Measurements from ENCODE around the gene TRIM27. TPM values are rescaled to one million over a fixed set of nuclear protein-coding genes. Genes with fewer than 3 reads are reported as not detected.

The TRIM27 gene
- total RNA-seq, 3 donors from 2014 or later, result 54.7 to 64.4 (median 58.4) TPM

DNA sequence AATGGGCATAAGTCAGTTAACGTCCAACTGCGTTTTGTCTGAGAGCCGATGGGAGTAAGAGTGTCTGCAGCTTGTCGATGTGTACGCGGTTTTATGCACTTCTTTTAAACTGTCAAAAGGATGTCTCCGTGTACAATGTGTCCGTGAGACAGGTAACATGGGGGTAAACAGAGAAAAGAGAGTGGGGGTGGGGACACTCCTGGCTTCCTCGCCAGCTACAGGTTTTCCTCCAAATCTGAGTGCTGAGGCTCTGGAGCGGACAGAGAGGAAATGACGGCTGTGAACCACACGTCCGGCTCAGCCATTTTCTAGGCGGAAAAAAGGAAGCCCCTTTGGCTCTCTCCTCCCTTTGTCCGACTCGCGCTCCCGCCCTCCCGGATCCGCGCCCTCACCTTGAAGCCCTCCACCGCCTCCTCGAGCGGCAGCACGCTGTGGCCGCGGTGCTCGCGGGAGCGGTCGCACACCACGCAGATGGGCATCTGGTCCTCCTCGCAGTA lies 916 bp downstream of the TRIM27 start:
- Mint-ChIP-seq H3K9me3 (no peaks in the 10 kb centered on the region), H3K36me3 (ENCODE audit: insufficient read depth) (peaks cover 35% of the 10 kb centered on the region), H3K4me3 (peak overlapping the region; percentile 88), H3K4me1 (ENCODE audit: low read depth) (peaks cover 47% of the 10 kb centered on the region), H3K27me3 (ENCODE audit: low read depth) (no peaks in the 10 kb centered on the region)
- DNase-seq (no peak), ATAC-seq (peak; percentile 26 to 27)

DNA sequence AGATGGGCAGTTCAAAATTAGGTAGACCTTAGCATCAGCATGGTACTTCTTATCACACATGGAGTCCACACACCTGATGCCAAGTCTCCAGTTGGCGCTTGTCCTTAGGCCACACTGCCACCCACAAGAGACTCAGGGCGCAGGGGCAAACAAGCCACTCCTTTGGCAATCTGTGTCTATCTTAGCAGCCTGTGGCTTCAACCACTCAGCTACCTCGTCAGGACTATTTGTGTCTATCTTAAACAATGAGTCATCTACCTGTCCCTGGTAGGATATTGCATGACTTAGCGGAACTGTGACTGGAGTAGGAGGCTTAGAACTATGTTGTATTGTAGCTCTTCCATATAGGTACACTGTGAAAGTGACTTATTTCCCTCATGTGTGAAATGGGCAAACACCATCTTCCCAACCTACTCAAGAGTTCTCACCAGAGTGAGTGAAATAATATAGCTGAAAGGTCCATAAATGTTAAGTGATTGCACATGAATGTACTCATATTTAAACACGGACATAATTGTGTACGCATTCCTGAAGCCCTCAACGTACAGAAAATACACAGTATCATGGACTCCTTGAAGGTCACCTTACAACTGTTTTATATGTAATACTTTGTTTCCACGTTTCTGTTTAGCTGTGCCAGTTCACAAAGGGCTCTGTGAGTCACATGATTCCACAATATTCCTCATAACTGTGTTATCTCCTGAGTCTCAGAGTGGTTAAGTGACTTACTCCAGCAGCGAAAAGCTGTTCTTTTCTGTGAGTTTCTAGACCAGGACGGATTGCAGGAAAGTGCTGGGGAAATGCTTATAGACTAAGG lies 1.6 kb downstream of the TRIM27 start:
- H3K4me3 Mint-ChIP-seq, result peak overlapping the region; percentile 88
- H3K36me3 Mint-ChIP-seq (ENCODE audit: insufficient read depth), result peaks cover 36% of the 10 kb centered on the region
- H3K9me3 Mint-ChIP-seq, result no peaks in the 10 kb centered on the region
- peak; percentile 20 to 37 for ATAC-seq
- peaks cover 47% of the 10 kb centered on the region for H3K4me1 Mint-ChIP-seq (ENCODE audit: low read depth)
- H3K27me3 Mint-ChIP-seq (ENCODE audit: low read depth), result no peaks in the 10 kb centered on the region
- peak; percentile 36 for DNase-seq

DNA sequence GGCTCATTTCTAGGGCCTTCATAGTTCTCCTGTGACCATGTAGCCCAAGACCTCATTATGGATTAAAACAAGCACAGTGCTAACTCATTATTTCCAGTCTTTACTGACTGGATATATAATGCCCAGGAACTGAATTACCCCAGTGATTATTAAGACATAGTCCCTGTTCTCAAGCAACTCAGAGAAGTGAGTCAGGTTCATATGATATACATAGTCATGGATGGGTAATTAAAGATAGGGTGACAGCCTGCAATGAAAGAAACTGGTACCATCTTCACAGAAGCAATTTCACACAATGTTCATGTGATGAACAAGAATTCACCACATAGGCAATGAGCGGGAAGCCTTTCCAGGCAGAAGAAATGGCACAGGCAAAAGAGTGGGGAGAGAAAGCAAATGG lies 3.5 kb downstream of the TRIM27 start:
- H3K4me3 Mint-ChIP-seq, result peak overlapping the region; percentile 52
- H3K9me3 Mint-ChIP-seq, result no peaks in the 10 kb centered on the region
- peaks cover 41% of the 10 kb centered on the region for H3K36me3 Mint-ChIP-seq (ENCODE audit: insufficient read depth)
- H3K27me3 Mint-ChIP-seq (ENCODE audit: low read depth), result no peaks in the 10 kb centered on the region
- DNase-seq (no peak), ATAC-seq (no peak)
- peaks cover 47% of the 10 kb centered on the region for H3K4me1 Mint-ChIP-seq (ENCODE audit: low read depth)

DNA sequence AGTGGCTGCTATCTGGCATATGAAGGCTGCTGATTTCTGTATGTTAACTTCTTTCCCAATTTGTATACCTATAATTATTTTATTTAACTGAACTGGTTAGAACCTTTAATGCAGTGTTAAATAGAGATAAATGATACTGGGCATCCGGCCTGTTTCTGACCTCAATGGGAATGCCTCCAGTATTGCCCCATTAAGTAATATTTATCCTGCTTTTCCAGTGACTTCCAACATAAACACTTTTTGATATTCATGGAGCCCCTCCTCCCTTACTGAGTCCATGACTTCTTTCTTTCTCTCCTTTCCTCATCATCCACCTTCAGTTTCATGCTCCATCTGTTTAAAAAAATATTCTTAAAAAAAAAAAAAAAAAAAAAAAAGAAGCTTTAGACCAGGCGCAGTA lies 8.8 kb downstream of the TRIM27 start:
- H3K9me3 Mint-ChIP-seq, result no peaks in the 10 kb centered on the region
- H3K27me3 Mint-ChIP-seq (ENCODE audit: low read depth), result no peaks in the 10 kb centered on the region
- H3K4me1 Mint-ChIP-seq (ENCODE audit: low read depth), result peaks cover 12% of the 10 kb centered on the region
- no peak overlapping the region for H3K4me3 Mint-ChIP-seq
- ATAC-seq, result no peak
- no peak for DNase-seq
- peaks cover 41% of the 10 kb centered on the region for H3K36me3 Mint-ChIP-seq (ENCODE audit: insufficient read depth)

DNA sequence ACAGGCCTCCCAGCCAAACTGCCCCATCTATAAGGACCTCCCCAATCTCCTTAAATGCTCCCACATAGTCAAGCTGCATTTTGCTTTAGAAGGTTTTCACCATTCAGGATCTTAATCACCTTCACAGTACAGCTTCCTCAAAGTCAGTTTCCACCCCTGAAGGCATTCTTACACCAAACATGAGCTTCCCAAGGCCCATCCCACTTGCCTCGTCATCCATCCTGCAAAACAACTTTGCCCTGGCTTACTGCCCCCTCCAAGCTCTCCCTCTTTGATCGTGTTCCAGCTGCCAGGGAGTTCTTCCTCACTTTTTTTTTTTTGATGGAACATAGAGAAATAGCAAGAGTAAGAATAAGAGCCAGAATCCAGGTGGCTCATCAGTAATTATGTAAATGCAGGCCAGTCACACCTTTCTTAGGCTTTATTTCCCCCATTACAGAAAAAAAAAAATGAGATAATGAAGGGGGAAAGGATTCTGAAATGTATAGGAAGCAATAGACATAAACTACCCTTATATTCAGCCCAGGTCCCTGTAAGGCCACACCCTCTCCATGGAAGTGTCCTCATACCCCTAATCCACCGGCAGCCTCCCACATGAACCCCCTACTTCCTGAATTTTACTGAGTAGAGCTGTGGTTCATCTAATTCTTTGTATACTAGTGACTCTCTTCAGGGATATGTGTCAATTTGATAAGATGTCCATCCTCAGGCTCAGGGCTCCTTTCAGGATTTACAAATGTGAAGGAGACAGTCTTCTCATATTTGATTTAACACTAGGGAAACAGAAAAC lies 12.7 kb downstream of the TRIM27 start:
- Mint-ChIP-seq H3K27me3 (ENCODE audit: low read depth) (no peaks in the 10 kb centered on the region), H3K36me3 (ENCODE audit: insufficient read depth) (peaks cover 40% of the 10 kb centered on the region), H3K9me3 (no peaks in the 10 kb centered on the region), H3K4me3 (no peak overlapping the region), H3K4me1 (ENCODE audit: low read depth) (no peaks in the 10 kb centered on the region)
- DNase-seq (no peak), ATAC-seq (no peak)

DNA sequence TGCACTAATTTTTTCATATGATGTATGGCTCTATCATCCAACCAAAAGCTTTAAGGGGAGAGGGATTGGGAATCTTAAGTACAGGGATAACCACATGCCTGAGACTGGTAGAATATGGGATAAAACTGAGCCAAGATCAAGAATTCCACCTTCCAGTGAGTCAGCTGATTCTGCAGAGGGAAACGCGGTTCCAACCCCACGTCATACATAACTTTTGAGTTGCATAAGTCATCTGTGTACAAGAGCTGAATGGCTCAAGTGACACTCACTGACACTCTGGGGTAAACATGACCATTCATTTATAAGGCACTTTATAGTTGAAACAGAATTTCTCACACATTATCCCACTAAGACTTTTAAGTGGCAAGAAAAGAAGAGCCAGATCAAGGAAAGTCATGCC lies 16.4 kb downstream of the TRIM27 start:
- no peaks in the 10 kb centered on the region for H3K27me3 Mint-ChIP-seq (ENCODE audit: low read depth)
- H3K4me3 Mint-ChIP-seq, result no peak overlapping the region
- ATAC-seq (no peak), DNase-seq (no peak)
- H3K36me3 Mint-ChIP-seq (ENCODE audit: insufficient read depth), result peaks cover 52% of the 10 kb centered on the region
- H3K4me1 Mint-ChIP-seq (ENCODE audit: low read depth), result no peaks in the 10 kb centered on the region
- no peaks in the 10 kb centered on the region for H3K9me3 Mint-ChIP-seq

DNA sequence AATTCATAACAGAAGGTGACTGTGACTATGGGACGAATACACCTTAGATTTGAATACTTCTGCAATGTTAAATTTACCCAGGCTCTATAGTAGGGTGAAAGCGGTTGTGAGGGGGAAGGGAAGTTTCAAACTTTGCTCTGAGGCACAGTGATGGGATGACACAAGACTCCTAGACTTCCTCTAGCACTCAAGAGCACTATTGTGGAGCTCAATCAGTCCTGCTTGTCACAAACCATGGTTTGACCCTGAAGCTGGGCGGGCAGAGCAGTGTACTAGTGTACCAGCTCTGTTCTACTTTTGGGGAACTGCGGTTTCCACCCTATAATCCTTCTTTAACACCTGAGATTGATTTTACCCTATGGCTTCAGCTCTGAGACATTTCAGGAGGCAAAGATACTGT lies 17.1 kb downstream of the TRIM27 start:
- Mint-ChIP-seq H3K27me3 (ENCODE audit: low read depth) (no peaks in the 10 kb centered on the region), H3K4me1 (ENCODE audit: low read depth) (no peaks in the 10 kb centered on the region), H3K36me3 (ENCODE audit: insufficient read depth) (peaks cover 54% of the 10 kb centered on the region), H3K9me3 (no peaks in the 10 kb centered on the region), H3K4me3 (no peak overlapping the region)
- DNase-seq, result no peak
- ATAC-seq, result no peak

DNA sequence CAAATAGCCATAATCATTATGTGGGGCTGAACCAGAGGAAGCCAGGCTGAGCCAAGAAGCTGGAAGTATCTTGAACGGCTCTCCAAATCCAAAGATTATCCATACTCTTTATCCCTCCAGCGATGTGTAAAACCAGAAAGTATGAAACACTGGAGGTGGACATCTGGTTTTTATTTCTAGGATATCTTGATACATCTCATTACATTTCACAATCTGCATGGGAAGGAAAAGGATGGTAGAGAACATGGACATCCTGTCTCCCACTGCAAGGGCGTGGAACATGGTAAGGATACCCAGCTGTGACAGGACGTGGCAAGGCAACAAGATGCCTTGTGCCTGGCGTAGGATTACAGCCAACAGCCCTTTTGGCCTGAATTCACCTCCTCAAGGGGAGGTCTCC lies 20.1 kb downstream of the TRIM27 start:
- Mint-ChIP-seq H3K36me3 (ENCODE audit: insufficient read depth) (peaks cover 48% of the 10 kb centered on the region), H3K9me3 (no peaks in the 10 kb centered on the region), H3K4me3 (no peak overlapping the region), H3K4me1 (ENCODE audit: low read depth) (peaks cover 1% of the 10 kb centered on the region), H3K27me3 (ENCODE audit: low read depth) (no peaks in the 10 kb centered on the region)
- DNase-seq (no peak), ATAC-seq (no peak)

DNA sequence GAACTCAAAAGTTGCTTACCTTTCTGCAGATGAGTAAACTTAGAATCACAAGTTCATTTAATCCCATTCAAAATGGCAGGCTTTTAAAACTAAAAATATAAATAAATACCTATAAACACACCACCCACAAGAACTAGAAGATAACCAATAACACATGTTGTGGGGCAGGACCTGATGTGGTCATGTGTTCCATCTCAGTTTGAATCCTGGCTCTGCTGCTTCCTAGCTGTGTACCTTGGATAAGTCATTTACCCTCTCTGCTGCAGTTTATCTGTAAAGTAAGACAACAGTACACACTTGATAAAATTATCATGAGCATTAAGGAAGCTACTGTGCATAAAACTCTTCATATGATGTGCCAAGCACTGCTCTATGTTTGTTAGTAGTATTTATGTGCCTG lies 22.0 kb downstream of the TRIM27 start:
- DNase-seq, result no peak
- H3K4me3 Mint-ChIP-seq, result no peak overlapping the region

DNA sequence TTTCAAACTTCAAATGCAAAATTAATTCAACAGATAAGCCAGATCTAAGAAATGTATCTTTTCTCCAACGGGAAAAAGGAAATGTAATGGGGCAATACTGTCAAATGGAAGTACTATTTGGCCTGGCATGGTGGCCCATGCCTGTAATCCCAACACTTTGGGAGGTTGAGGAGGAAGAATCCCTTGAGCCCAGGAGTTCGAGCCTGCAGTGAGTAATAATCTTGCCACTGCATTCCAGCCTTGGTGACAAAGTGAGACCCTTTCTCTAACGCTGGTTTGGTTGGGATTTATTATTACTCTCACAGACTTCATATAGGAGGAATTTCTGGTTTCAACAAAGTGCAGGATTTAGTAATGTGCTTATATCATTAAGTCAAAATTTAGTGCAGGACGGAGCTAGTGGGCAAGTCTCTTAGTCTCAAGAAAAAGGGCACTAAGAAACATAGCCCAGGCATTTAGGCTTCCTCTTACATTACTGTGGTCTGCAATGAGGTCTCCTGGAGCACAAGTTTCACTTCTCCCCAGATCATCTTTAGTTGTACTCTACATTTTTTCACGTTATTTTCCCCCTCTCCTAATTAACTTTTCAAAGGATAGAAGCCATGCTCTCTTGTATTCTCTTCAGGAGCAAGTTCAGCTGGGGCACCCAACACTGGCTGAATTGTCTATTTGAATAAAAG lies 23.1 kb downstream of the TRIM27 start:
- H3K36me3 Mint-ChIP-seq (ENCODE audit: insufficient read depth), result peaks cover 35% of the 10 kb centered on the region
- no peaks in the 10 kb centered on the region for H3K9me3 Mint-ChIP-seq
- no peak overlapping the region for H3K4me3 Mint-ChIP-seq
- peaks cover 12% of the 10 kb centered on the region for H3K4me1 Mint-ChIP-seq (ENCODE audit: low read depth)
- H3K27me3 Mint-ChIP-seq (ENCODE audit: low read depth), result no peaks in the 10 kb centered on the region
- ATAC-seq (no peak), DNase-seq (no peak)

More for the DNA sequence above, 22.0 kb downstream of the TRIM27 start:
- Mint-ChIP-seq H3K27me3 (ENCODE audit: low read depth) (no peaks in the 10 kb centered on the region), H3K9me3 (no peaks in the 10 kb centered on the region), H3K36me3 (ENCODE audit: insufficient read depth) (peaks cover 41% of the 10 kb centered on the region), H3K4me1 (ENCODE audit: low read depth) (peaks cover 11% of the 10 kb centered on the region)
- no peak for ATAC-seq

DNA sequence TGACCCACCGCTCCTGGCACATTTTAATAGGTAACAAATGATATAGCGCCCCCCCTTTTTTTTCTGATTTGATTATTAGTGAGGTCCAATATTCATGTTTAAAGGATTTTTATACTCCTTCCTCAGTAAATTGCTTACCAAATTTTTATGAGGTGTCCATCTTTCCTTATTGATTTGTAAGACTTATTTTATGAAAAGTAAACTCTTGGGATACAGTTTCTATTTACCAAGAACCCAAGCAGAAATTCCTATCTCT lies 25.1 kb downstream of the TRIM27 start:
- H3K36me3 Mint-ChIP-seq (ENCODE audit: insufficient read depth), result peaks cover 25% of the 10 kb centered on the region
- H3K9me3 Mint-ChIP-seq, result no peaks in the 10 kb centered on the region
- H3K4me3 Mint-ChIP-seq, result peak overlapping the region; percentile 70
- ATAC-seq (no peak), DNase-seq (no peak)
- H3K4me1 Mint-ChIP-seq (ENCODE audit: low read depth), result peaks cover 15% of the 10 kb centered on the region
- H3K27me3 Mint-ChIP-seq (ENCODE audit: low read depth), result no peaks in the 10 kb centered on the region

DNA sequence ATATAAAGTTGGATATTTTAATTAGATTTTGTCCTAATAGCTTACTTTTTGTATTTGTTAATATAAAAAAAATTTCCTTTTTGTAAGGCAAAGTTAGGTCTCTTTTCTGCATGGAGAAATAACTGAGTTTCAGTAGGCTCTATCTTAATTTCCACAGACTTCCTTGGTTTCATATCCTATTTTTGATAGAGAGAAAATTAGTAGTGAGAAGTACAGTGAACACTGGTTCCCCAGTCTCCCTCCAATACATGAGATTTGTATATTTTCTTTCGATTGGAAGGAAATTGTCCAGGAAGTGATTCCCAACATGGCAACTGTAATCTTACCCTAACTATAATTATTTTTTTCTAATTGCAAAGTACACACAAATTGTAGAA lies 26.4 kb downstream of the TRIM27 start:
- Mint-ChIP-seq H3K36me3 (ENCODE audit: insufficient read depth) (peaks cover 15% of the 10 kb centered on the region), H3K27me3 (ENCODE audit: low read depth) (no peaks in the 10 kb centered on the region), H3K9me3 (no peaks in the 10 kb centered on the region), H3K4me3 (peak overlapping the region; percentile 98), H3K4me1 (ENCODE audit: low read depth) (peaks cover 15% of the 10 kb centered on the region)
- ATAC-seq, result no peak
- DNase-seq, result no peak

DNA sequence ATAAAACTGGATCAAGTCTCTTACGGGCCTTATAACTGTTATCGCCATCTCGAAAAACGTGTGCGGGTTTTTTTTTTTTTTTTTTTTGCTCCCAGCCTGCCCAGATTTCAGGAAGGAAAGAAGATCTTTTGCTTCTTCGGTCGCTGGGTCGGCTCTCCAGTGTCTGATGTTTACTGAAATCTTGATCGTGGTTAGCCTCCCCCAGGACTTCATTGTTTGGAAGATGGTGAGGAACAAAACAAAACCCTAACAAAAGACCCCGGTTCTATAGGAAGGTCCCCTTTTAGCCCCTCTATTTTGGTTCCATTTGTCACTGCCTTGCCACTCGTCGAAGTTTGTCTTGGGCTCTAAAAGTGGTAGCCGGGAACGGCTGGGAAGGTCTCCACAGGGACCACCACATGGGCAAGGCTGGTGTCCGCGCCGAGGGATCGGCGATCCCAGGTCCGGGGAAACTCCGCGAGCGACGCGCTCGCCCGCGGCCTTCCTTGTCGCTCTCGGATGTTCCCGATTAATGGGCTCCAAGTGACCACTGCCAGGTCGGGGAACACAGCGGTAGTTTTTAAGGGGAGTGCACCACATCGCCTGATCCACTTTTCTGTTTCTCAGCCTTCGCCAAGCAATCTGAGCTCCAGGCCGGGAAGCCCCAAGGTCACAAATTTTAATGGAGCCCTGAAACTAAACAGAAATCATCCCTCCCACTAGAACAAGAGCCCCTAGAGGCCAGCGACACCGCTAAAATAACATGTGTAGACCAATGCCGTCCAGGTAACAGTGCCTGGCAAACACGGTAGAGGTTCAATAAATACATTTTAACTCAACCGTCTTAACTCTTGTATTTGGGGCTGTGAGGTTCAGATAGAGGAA lies 27.0 kb downstream of the TRIM27 start:
- no peaks in the 10 kb centered on the region for H3K27me3 Mint-ChIP-seq (ENCODE audit: low read depth)
- DNase-seq (peak; percentile 23), ATAC-seq (peak; percentile 7 to 13)
- peaks cover 15% of the 10 kb centered on the region for H3K4me1 Mint-ChIP-seq (ENCODE audit: low read depth)
- no peaks in the 10 kb centered on the region for H3K9me3 Mint-ChIP-seq
- H3K4me3 Mint-ChIP-seq, result peak overlapping the region; percentile 98
- peaks cover 10% of the 10 kb centered on the region for H3K36me3 Mint-ChIP-seq (ENCODE audit: insufficient read depth)

All from activated T-cell treated with anti-CD3 and anti-CD28 coated beads, Interleukin-2, amount 50 U/mL, for 4 hours (primary cell).